Stimulated activated CD8-positive, alpha-beta memory T cell treated with anti-CD3 and anti-CD28 coated beads, Interleukin-7, amount 100 ng/mL, for 4 hours (primary cell): ENCODE results near the gene TIMP3.

Experiments used
- DNase-seq, 2 donors: peaks; one replicate each; pipeline ENCODE4 v3.0.0-alpha.2; 2020; ENCODE audit warnings: low read depth in 2 of 2

Gene TIMP3

GRCh38 chr22:32786027-32786418 lies 15.5 kb upstream of the TIMP3 start:
- DNase-seq, result no peak

DNA sequence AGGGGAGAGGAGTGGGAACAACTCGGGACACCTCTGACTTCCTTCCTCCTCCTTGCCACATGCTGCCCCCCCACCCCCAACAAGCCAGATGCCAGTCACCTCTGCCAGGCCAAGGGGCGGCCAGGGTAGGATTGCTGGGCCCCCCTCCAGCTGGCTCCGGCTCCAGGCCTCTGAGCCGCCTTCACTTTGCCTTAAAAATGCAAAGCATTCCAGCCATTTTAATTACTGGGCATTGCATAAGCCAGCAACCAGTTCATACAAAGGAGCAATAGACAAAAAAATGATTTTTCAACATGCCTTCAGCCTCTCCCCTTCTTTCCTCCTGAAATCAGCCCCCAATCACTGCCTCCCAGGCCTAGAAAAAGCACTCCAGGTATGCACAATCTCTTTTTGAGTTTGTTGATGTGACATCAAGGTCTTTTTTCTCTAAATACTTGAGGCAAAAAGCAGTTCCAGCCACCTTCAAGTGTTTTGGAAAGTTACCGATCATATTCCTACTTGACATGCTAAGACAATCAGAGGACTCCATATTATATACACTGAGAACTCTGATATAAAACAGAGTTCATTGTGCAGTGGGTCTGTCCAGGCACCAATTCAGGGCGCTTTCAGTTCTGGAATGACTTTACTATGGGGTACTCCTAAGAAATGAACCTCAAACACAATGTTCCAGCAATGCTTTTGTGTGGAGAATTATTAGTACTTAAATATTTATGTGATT lies 12.4 kb upstream of the TIMP3 start:
- DNase-seq, result no peak

GRCh38 chr22:32789797-32790620 lies 11.5 kb upstream of the TIMP3 start:
- DNase-seq, result no peak

DNA sequence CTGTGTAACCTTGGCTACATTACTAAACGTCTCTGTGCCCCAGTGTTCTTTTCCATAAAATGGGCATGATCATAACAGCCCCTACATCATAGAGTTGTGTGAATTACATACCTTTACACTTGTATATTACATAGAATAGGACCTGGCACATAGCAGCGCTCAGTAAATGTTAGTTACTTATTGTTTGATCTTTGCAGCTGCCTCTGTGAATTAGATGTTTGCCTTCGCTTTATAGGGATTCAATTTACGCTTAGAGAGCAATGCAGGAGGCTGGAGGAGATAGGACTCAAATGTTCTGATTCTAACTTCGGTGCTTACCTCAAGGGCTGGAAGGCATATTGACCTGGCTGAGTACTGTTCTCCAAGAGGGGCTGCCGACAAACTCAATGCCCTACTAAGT lies 10.4 kb upstream of the TIMP3 start:
- no peak for DNase-seq

DNA sequence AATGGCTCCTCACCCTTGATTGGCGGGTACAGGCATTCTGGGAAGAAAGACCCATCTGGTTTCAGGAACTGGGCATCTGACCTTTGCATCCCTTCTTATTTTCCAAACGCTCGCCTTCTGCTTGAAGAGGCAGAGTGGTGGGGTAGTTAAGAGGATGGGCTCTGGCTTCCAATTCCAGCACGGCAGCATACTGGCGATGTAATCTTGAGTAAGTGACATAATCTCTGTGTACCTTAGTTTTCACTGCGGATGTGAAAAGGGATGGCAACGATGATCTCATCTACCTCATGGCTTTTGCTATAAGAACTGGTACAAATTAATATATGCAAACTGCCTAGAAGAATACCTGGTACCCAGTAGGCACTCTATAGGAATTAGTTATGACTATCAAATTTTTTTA lies 10.0 kb upstream of the TIMP3 start:
- DNase-seq, result no peak

DNA sequence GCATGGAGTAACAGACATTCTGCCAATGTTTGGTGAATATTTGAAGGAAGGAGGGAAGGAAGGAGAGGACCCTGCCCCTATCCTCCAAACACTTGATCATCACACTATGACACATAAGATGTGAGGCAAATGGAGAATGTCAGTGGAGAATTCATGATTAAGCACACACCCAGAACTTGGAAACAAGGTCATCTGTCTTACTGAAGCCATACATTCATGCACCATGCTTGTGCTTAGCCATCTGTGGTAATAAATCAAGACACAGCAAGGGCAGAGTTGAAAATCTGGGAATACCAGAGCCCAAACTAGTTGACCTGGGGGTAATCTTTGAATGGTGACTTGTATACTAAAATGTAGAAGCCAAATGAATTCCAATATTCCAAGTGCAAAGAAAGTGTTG lies 7.9 kb upstream of the TIMP3 start:
- no peak for DNase-seq

- no peak for DNase-seq
These were observed 6.9 kb upstream of the TIMP3 start for GRCh38 chr22:32794449-32795213.

DNA sequence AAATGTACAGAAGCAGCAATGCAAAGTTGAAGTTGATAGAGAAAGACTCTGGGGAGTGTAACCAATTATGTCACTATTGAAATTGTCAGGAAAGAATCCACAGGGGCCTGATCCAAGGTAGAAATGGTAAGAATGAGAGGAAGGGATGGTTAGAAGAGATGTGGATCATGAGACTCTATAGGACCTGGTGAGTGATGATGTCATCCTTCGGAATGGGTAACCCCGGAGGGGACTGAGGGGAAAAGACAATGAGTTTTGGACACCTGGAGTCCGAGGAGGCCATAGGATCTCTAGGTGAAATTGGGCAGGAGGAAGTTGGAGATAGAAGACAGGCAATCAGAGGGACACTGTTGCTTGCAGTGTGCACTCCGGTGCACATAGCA lies 6.3 kb upstream of the TIMP3 start:
- no peak for DNase-seq

DNA sequence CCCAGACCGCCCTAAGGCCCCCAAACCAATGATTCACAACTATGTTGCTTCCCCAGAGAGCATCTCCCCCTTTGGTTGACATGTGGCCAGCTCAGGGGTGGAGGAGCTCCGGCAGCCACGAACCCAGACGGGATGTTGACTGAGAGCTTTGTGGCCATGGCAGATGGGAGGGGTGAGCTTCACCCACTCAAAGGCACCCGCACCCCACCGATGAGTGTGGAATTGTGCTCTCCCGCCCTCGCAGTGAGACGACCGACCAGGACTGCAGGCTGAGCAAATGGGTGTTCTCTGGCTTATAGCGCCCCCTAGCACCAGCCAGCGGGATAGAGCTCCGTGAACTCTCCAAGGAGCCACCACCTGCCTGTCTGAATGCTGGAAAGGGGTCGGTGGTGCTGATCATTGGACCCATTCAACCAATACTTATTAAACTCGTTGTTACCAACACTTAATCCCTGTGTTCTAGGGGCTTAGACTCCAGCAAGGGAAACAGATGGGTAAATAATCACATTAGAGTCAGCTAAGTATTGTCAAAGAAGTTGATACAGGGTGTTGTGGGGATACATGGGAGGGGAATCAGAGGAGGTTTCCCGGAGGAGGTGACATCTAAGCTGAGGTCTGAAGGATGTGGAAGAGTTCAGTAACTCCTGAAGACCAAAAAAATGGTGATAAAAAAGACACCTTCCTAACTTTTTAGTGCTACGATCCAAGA lies 4.5 kb upstream of the TIMP3 start:
- DNase-seq, result peak; percentile 19 to 24

- DNase-seq, result no peak
These were observed 2.0 kb upstream of the TIMP3 start for GRCh38 chr22:32799496-32799895.

DNA sequence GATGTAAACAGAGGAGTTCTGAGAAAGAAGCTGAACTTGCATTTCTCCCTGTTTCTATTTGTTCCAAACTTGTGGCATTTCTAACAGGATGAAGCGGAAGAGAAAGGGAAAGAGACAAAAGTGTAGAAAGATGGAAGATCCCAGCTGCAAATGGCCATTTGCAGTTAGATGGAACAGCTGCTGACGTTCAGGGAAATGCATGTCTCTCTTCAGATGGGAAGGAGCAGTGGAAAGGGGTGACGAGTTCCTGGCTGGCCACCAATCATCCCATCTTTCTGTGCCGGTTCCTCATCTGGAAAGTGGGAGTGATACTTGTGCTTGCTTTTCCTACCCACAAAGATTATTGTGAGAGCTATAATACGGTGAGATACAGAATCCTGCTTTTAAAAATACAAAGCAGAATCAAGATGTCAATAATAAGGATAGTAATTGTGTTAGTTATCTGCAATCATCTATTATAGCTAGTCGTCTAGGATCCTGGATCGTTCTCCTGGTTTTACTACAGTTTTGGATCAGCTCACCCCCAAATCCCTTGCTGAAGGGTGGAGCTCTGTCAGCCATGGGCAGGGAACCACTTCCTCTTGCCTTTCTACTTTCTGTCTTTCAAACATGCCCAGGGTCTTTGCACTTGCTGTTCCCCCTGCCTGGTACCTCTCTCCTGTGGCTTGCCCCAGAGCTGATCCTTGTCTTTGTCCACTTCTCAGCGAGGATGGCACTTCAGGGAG lies 1.2 kb upstream of the TIMP3 start:
- DNase-seq, result no peak

- DNase-seq, result no peak
These were observed 440 bp upstream of the TIMP3 start for GRCh38 chr22:32800994-32801536.

DNA sequence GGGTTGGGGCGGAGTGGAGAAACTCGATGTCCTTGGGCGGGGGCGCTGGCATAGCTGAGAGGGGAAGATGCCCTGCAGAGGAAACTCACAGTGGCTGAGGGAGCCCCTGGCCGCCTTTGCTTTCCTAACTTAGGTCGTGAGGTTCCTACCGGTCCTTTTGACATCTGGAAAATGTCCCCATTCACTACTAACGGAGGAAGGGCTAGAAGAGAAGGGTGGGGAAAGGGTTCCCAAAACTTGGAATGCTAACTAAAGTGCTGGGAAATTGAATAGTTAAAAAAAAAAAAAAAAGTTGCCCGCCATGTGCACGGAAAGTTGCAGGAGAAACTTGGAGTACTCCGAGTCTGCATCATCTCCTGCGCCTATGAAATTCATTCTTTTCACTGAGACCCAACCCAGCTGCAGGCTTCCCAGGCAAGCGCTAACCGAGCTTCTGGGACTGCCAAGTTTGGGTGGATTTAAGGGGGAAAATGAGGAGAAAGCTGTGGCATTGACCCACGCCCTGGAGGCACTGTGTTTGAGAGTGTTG lies 796 bp downstream of the TIMP3 start:
- DNase-seq, result no peak

- DNase-seq, result no peak
These were observed 1.7 kb downstream of the TIMP3 start for GRCh38 chr22:32803020-32803737.

DNA sequence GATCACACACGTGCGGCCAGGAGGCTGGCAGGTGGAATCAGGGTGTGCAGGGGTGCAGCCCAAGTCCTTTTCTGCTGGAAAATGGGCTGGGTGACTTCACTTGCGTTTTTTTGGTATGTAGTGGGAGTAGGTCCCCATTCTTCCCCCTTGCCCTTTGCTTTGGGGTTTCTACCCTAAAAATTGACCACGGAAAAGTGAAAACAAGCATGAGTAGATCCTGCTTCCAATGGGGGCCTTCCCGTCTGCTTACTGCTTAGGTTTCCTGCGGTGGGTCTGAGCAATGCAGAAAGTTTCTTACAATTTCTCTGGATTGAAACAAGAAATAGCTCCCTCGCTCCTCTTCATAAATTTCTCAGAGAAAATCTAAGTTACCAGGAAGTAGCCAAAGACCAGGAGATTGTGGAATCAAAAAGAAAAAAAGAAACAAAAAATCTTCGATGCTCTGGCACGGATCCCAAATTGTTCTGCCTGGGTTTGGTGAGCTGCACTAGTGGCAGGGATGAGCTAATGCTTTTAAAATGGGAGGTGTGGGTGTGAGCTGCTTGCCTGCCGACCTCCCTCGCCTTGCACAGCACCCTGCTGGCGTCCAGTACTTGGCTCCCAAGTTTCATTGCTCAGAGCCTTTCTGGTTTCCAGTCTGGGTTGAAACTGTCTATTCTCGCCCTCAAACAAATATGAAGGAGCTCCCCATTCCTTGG lies 2.4 kb downstream of the TIMP3 start:
- DNase-seq, result no peak

GRCh38 chr22:32804531-32805360 lies 3.2 kb downstream of the TIMP3 start:
- DNase-seq, result no peak

DNA sequence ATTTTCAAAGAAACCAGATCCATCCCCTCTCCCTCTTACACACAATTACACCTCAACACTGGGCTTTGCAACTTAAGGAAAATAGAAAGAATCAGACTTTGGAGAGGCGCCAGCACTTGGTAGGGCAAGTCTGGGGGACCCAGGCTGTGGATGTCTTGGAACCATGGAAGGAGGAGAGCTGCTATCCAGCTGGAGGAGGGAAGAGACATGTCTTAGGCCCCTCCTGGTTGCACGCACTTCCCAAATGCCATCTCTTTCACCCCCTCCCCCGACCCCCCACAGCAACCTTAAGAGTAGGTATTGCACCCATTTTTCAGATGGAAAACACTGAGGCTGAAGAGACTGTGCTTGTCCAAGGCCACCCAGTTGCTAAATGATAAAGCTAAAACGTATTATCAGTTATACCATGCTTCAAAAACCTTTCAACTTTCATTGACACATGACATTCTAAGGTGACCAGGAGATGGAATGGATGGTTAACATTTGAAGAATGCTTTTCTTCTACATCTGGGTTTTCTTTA lies 3.9 kb downstream of the TIMP3 start:
- no peak for DNase-seq

- DNase-seq, result no peak
These were observed 4.8 kb downstream of the TIMP3 start for GRCh38 chr22:32806296-32806695.
